ENCODE results near the gene UBE2H.

UBE2H gene

GRCh38 chr7:129816742-129817141 is 136.0 kb downstream of the UBE2H start:
- Histone ChIP-seq H3K27ac (ENCODE audit: low read depth, low read length) (no peak overlapping the region), H3K36me3 (ENCODE audit: control insufficient read depth, insufficient read depth, low read length) (no peaks in the 10 kb centered on the region), H3K27me3 (ENCODE audit: control insufficient read depth, insufficient read depth, low read length) (no peaks in the 10 kb centered on the region), H3K4me3 (ENCODE audit: low read depth, low read length) (no peak overlapping the region), H3K9ac (ENCODE audit: low read depth, low read length) (no peak overlapping the region), H3K4me1 (ENCODE audit: control insufficient read depth, insufficient read depth, low read length) (no peaks in the 10 kb centered on the region), H3K9me3 (ENCODE audit: control insufficient read depth, insufficient read depth, low read length) (no peaks in the 10 kb centered on the region)

GRCh38 chr7:129807863-129808262 is 144.9 kb downstream of the UBE2H start:
- no peak overlapping the region for H3K9ac ChIP-seq (ENCODE audit: low read depth, low read length)
- no peaks in the 10 kb centered on the region for H3K27me3 ChIP-seq (ENCODE audit: control insufficient read depth, insufficient read depth, low read length)
- H3K4me3 ChIP-seq (ENCODE audit: low read depth, low read length), result no peak overlapping the region
- no peaks in the 10 kb centered on the region for H3K4me1 ChIP-seq (ENCODE audit: control insufficient read depth, insufficient read depth, low read length)
- no peak overlapping the region for H3K27ac ChIP-seq (ENCODE audit: low read depth, low read length)
- H3K9me3 ChIP-seq (ENCODE audit: control insufficient read depth, insufficient read depth, low read length), result no peaks in the 10 kb centered on the region
- H3K36me3 ChIP-seq (ENCODE audit: control insufficient read depth, insufficient read depth, low read length), result no peaks in the 10 kb centered on the region

GRCh38 chr7:129804890-129805719 is 147.7 kb downstream of the UBE2H start:
- Histone ChIP-seq H3K36me3 (ENCODE audit: control insufficient read depth, insufficient read depth, low read length) (no peaks in the 10 kb centered on the region), H3K9ac (ENCODE audit: low read depth, low read length) (no peak overlapping the region), H3K27me3 (ENCODE audit: control insufficient read depth, insufficient read depth, low read length) (no peaks in the 10 kb centered on the region), H3K4me3 (ENCODE audit: low read depth, low read length) (no peak overlapping the region), H3K27ac (ENCODE audit: low read depth, low read length) (no peak overlapping the region), H3K9me3 (ENCODE audit: control insufficient read depth, insufficient read depth, low read length) (no peaks in the 10 kb centered on the region), H3K4me1 (ENCODE audit: control insufficient read depth, insufficient read depth, low read length) (peaks cover 5% of the 10 kb centered on the region; the same call in 1 of the 2 replicates)

- H3K27ac ChIP-seq (ENCODE audit: low read depth, low read length), result no peak overlapping the region
- no peaks in the 10 kb centered on the region for H3K9me3 ChIP-seq (ENCODE audit: control insufficient read depth, insufficient read depth, low read length)
- no peak overlapping the region for H3K4me3 ChIP-seq (ENCODE audit: low read depth, low read length)
- H3K27me3 ChIP-seq (ENCODE audit: control insufficient read depth, insufficient read depth, low read length), result no peaks in the 10 kb centered on the region
- H3K9ac ChIP-seq (ENCODE audit: low read depth, low read length), result no peak overlapping the region
- H3K36me3 ChIP-seq (ENCODE audit: control insufficient read depth, insufficient read depth, low read length), result no peaks in the 10 kb centered on the region
- H3K4me1 ChIP-seq (ENCODE audit: control insufficient read depth, insufficient read depth, low read length), result peaks cover 5% of the 10 kb centered on the region; the same call in 1 of the 2 replicates
Measured at GRCh38 chr7:129804111-129804889, 148.5 kb downstream of the UBE2H start.

GRCh38 chr7:129803546-129804081 is 149.1 kb downstream of the UBE2H start:
- Histone ChIP-seq H3K27me3 (ENCODE audit: control insufficient read depth, insufficient read depth, low read length) (no peaks in the 10 kb centered on the region), H3K9me3 (ENCODE audit: control insufficient read depth, insufficient read depth, low read length) (no peaks in the 10 kb centered on the region), H3K9ac (ENCODE audit: low read depth, low read length) (no peak overlapping the region), H3K27ac (ENCODE audit: low read depth, low read length) (no peak overlapping the region), H3K4me1 (ENCODE audit: control insufficient read depth, insufficient read depth, low read length) (peaks cover 5% of the 10 kb centered on the region; the same call in 1 of the 2 replicates), H3K36me3 (ENCODE audit: control insufficient read depth, insufficient read depth, low read length) (no peaks in the 10 kb centered on the region), H3K4me3 (ENCODE audit: low read depth, low read length) (no peak overlapping the region)

- H3K9me3 ChIP-seq (ENCODE audit: control insufficient read depth, insufficient read depth, low read length), result no peaks in the 10 kb centered on the region
- H3K4me1 ChIP-seq (ENCODE audit: control insufficient read depth, insufficient read depth, low read length), result peaks cover 13% of the 10 kb centered on the region
- H3K4me3 ChIP-seq (ENCODE audit: low read depth, low read length), result no peak overlapping the region
- no peak overlapping the region for H3K9ac ChIP-seq (ENCODE audit: low read depth, low read length)
- no peak overlapping the region for H3K27ac ChIP-seq (ENCODE audit: low read depth, low read length)
- H3K27me3 ChIP-seq (ENCODE audit: control insufficient read depth, insufficient read depth, low read length), result no peaks in the 10 kb centered on the region
- no peaks in the 10 kb centered on the region for H3K36me3 ChIP-seq (ENCODE audit: control insufficient read depth, insufficient read depth, low read length)
Measured at GRCh38 chr7:129801882-129802281, 150.9 kb downstream of the UBE2H start.

GRCh38 chr7:129800901-129801300 is 151.9 kb downstream of the UBE2H start:
- Histone ChIP-seq H3K27ac (ENCODE audit: low read depth, low read length) (no peak overlapping the region), H3K36me3 (ENCODE audit: control insufficient read depth, insufficient read depth, low read length) (no peaks in the 10 kb centered on the region), H3K27me3 (ENCODE audit: control insufficient read depth, insufficient read depth, low read length) (no peaks in the 10 kb centered on the region), H3K9me3 (ENCODE audit: control insufficient read depth, insufficient read depth, low read length) (no peaks in the 10 kb centered on the region), H3K4me1 (ENCODE audit: control insufficient read depth, insufficient read depth, low read length) (peaks cover 13% of the 10 kb centered on the region), H3K4me3 (ENCODE audit: low read depth, low read length) (no peak overlapping the region), H3K9ac (ENCODE audit: low read depth, low read length) (no peak overlapping the region)

GRCh38 chr7:129799350-129799955 is 153.3 kb downstream of the UBE2H start:
- no peaks in the 10 kb centered on the region for H3K36me3 ChIP-seq (ENCODE audit: control insufficient read depth, insufficient read depth, low read length)
- no peak overlapping the region for H3K27ac ChIP-seq (ENCODE audit: low read depth, low read length)
- no peak overlapping the region for H3K4me3 ChIP-seq (ENCODE audit: low read depth, low read length)
- no peaks in the 10 kb centered on the region for H3K27me3 ChIP-seq (ENCODE audit: control insufficient read depth, insufficient read depth, low read length)
- H3K9me3 ChIP-seq (ENCODE audit: control insufficient read depth, insufficient read depth, low read length), result no peaks in the 10 kb centered on the region
- H3K4me1 ChIP-seq (ENCODE audit: control insufficient read depth, insufficient read depth, low read length), result peaks cover 13% of the 10 kb centered on the region
- H3K9ac ChIP-seq (ENCODE audit: low read depth, low read length), result no peak overlapping the region

- peaks cover 1% of the 10 kb centered on the region; the same call in 1 of the 2 replicates for H3K27me3 ChIP-seq (ENCODE audit: control insufficient read depth, insufficient read depth, low read length)
- H3K27ac ChIP-seq (ENCODE audit: low read depth, low read length), result no peak overlapping the region
- H3K4me1 ChIP-seq (ENCODE audit: control insufficient read depth, insufficient read depth, low read length), result peaks cover 13% of the 10 kb centered on the region
- no peak overlapping the region for H3K4me3 ChIP-seq (ENCODE audit: low read depth, low read length)
- no peak overlapping the region for H3K9ac ChIP-seq (ENCODE audit: low read depth, low read length)
- no peaks in the 10 kb centered on the region for H3K9me3 ChIP-seq (ENCODE audit: control insufficient read depth, insufficient read depth, low read length)
- H3K36me3 ChIP-seq (ENCODE audit: control insufficient read depth, insufficient read depth, low read length), result no peaks in the 10 kb centered on the region
Measured at GRCh38 chr7:129798616-129799349, 154.0 kb downstream of the UBE2H start.

- no peak overlapping the region for H3K4me3 ChIP-seq (ENCODE audit: low read depth, low read length)
- no peak overlapping the region for H3K9ac ChIP-seq (ENCODE audit: low read depth, low read length)
- H3K36me3 ChIP-seq (ENCODE audit: control insufficient read depth, insufficient read depth, low read length), result no peaks in the 10 kb centered on the region
Measured at GRCh38 chr7:129797214-129797789, 155.5 kb downstream of the UBE2H start.

More at GRCh38 chr7:129797214-129797789, 155.5 kb downstream of the UBE2H start:
- Histone ChIP-seq H3K27me3 (ENCODE audit: control insufficient read depth, insufficient read depth, low read length) (peaks cover 12% of the 10 kb centered on the region; the same call in 1 of the 2 replicates), H3K27ac (ENCODE audit: low read depth, low read length) (no peak overlapping the region), H3K9me3 (ENCODE audit: control insufficient read depth, insufficient read depth, low read length) (no peaks in the 10 kb centered on the region), H3K4me1 (ENCODE audit: control insufficient read depth, insufficient read depth, low read length) (peaks cover 14% of the 10 kb centered on the region)
